ENCODE results near the gene SERPING1.

Gene SERPING1

DNA sequence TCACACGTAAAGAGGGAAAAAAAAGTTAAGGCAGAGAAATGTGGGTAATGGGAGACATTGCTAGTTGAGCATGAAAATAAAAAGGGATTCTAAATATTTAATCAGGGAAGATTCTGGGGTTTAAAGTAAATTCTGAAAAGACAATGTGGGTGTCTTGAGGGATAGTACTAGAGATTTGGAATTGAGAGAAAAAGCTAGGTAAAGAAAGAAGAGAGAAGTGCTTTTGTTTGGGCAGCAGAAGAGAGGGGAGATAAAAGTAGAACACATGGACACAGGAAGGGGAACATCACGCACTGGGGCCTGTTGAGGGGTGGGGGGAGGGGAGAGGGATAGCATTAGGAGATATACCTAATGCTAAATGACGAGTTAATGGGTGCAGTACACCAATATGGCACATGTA, 55.7 kb downstream of the SERPING1 start:
- DNase-seq = no peak
- Mint-ChIP-seq H3K27ac (peak overlapping the region; percentile 13), H3K36me3 (ENCODE audit: low read depth) (no peaks in the 10 kb centered on the region), H3K27me3 (ENCODE audit: low read depth, poor library complexity) (peaks cover 11% of the 10 kb centered on the region), H3K4me3 (no peak overlapping the region), H3K4me1 (peaks cover 65% of the 10 kb centered on the region), H3K9me3 (no peaks in the 10 kb centered on the region)
- TF ChIP-seq CTCF (IDR thresholded peaks at IDR 0.05) = no peak

GRCh38 chr11:57656885-57657193, 59.4 kb downstream of the SERPING1 start:
- Mint-ChIP-seq H3K36me3 (ENCODE audit: low read depth) (peaks cover 23% of the 10 kb centered on the region), H3K4me3 (peak overlapping the region; percentile 100), H3K27me3 (ENCODE audit: low read depth, poor library complexity) (peaks cover 6% of the 10 kb centered on the region), H3K4me1 (peaks cover 33% of the 10 kb centered on the region), H3K27ac (peak overlapping the region; percentile 95), H3K9me3 (no peaks in the 10 kb centered on the region)
- DNase-seq = no peak
- no peak for TF ChIP-seq CTCF (IDR thresholded peaks at IDR 0.05)

DNA sequence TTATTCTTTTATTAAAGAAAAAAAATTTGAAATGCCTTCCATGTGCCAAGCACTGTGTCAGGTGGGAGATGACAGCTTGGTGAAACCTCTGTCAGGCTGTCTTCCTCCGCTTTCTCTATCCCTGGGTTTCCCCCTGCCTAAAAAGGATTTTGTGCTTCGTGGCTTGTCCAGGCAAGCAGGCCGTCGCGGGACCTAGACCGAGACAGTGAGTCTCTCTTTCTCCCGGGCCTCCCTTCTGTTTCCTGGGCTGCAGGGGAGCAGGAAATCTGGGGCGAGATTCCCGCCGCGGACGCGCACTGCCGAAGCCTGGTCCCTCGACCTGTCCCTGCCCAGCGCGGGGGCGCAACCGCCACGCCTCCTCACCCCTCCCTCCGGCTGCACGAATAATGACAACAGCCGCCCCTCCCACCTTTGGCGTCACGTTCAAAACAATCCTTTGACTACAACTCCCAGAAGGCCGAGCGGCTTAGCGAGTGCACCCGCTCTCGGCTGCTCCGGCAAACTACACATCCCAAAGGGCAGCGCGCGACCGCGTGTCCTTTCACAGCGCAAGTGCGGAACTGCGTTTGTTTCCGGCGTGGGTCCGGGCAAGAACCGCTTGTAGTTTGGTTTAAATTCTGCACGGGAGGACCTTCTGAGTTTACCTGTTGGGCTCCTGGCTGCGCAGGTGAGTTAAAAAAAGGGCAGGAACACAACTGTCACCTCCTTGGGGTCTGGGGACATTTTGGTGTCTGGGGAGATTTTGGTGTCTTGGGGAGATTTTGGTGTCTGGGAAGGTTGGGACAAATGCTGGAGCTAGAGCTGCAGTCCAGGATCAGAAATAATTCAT, 59.9 kb downstream of the SERPING1 start, which contains the start of gene CLP1:
CLP1 (plus strand) TSS at position 569 of the 829 bp plus-strand sequence. CDS start 1,715 bp downstream, outside the sequence.
- H3K4me1 Mint-ChIP-seq = peaks cover 33% of the 10 kb centered on the region
- TF ChIP-seq CTCF (IDR thresholded peaks at IDR 0.05) = no peak
- H3K4me3 Mint-ChIP-seq = peak within 1 kb of the TSS; percentile 100
- no peaks in the 10 kb centered on the region for H3K9me3 Mint-ChIP-seq
- peak within 1 kb of the TSS; percentile 95 for H3K27ac Mint-ChIP-seq
- peak; percentile 99 for DNase-seq
- H3K27me3 Mint-ChIP-seq (ENCODE audit: low read depth, poor library complexity) = peaks cover 6% of the 10 kb centered on the region
- H3K36me3 Mint-ChIP-seq (ENCODE audit: low read depth) = peaks cover 27% of the 10 kb centered on the region

DNA sequence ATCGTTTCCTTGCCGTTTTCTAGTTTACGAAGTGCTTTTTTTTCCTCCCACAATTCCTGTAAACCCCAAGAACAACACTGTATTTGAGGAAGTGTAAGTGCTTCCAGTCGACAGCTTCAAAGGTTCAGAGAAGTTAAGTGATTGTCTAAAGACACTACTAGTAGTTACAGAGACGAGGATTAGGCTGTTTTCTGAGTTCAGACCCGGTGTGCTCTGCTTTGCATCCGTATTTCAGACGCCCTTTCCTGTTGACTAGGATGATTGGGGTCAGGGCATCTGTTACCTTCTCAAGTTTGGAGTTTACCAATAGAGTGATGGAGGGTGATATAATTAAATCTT, 60.5 kb downstream of the SERPING1 start:
- H3K9me3 Mint-ChIP-seq = no peaks in the 10 kb centered on the region
- peaks cover 29% of the 10 kb centered on the region for H3K4me1 Mint-ChIP-seq
- peaks cover 31% of the 10 kb centered on the region for H3K36me3 Mint-ChIP-seq (ENCODE audit: low read depth)
- TF ChIP-seq CTCF (IDR thresholded peaks at IDR 0.05) = no peak
- peaks cover 6% of the 10 kb centered on the region for H3K27me3 Mint-ChIP-seq (ENCODE audit: low read depth, poor library complexity)
- DNase-seq = no peak
- H3K4me3 Mint-ChIP-seq = peak overlapping the region; percentile 100
- H3K27ac Mint-ChIP-seq = peak overlapping the region; percentile 92

DNA sequence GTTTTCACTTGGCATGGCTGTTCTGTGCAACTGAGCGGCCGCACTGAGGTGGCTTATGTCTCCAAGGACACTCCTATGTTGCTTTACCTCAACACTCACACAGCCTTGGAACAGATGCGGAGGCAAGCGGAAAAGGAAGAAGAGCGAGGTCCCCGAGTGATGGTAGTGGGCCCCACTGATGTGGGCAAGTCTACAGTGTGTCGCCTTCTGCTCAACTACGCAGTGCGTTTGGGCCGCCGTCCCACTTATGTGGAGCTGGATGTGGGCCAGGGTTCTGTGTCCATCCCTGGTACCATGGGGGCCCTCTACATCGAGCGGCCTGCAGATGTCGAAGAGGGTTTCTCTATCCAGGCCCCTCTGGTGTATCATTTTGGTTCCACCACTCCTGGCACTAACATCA, 62.2 kb downstream of the SERPING1 start:
- H3K27me3 Mint-ChIP-seq (ENCODE audit: low read depth, poor library complexity) = peaks cover 6% of the 10 kb centered on the region
- DNase-seq = no peak
- H3K36me3 Mint-ChIP-seq (ENCODE audit: low read depth) = peaks cover 31% of the 10 kb centered on the region
- H3K4me1 Mint-ChIP-seq = peaks cover 24% of the 10 kb centered on the region
- TF ChIP-seq CTCF (IDR thresholded peaks at IDR 0.05) = no peak
- no peak overlapping the region for H3K4me3 Mint-ChIP-seq
- no peaks in the 10 kb centered on the region for H3K9me3 Mint-ChIP-seq
- no peak overlapping the region for H3K27ac Mint-ChIP-seq

DNA sequence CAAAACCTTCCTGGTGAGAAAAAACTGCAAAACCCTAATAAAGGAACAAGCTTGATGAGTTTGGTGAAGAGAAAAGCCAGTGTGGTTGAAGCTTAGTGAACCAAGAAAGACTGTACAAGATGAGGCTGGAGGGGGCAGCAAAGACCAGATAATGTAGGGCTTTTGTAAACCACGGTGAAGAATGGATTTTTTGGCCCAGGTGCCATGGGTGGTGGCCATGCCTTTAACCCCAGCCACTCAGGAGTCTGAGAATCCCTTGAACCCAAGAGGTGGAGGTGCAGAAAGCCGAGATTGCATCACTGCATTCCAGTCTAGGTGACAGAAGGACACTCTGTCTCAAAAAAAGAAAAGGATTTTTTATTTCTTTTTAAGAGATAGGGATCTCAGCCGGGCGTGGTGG, 65.4 kb downstream of the SERPING1 start:
- Mint-ChIP-seq H3K27me3 (ENCODE audit: low read depth, poor library complexity) (no peaks in the 10 kb centered on the region), H3K4me1 (peaks cover 21% of the 10 kb centered on the region), H3K27ac (no peak overlapping the region), H3K36me3 (ENCODE audit: low read depth) (peaks cover 31% of the 10 kb centered on the region), H3K4me3 (no peak overlapping the region), H3K9me3 (no peaks in the 10 kb centered on the region)
- TF ChIP-seq CTCF (IDR thresholded peaks at IDR 0.05) = no peak
- no peak for DNase-seq
